ENCODE results near the gene PFKFB3. TPM values are rescaled to one million over a fixed set of nuclear protein-coding genes. Genes with fewer than 3 reads are reported as not detected.
A peak's percentile ranks its signal among the peaks of the same experiment; 100 is the strongest.

Gene PFKFB3
- total and polyA plus RNA-seq, 9 of the 15 experiments (the other 6 are each of a cell fraction or from before 2014, with no cell fraction given) = 0.46 to 21.6 (median 7.8) TPM

GRCh38 chr10:6275022-6275997, 72.6 kb downstream of the PFKFB3 start (continued):
- peak; percentile 89 for TF ChIP-seq JUND (IDR thresholded peaks at IDR 0.05; ENCODE audit: borderline replicate concordance, low read depth, low read length)
- peak; percentile 86 for TF ChIP-seq JUND (tag; IDR thresholded peaks at IDR 0.05; ENCODE audit: borderline replicate concordance, low read depth, low read length)
- peak in 1 of 2 experiments; percentile 47; a peak in 1 of 4 replicates for TF ChIP-seq ETV6 (IDR thresholded peaks at IDR 0.05; ENCODE audit: borderline replicate concordance in 1 of 2, low read depth in 2 of 2, low read length in 1 of 2)
- TF ChIP-seq ETV6 (CRISPR knock-in tag; IDR thresholded peaks at IDR 0.05; ENCODE audit: borderline replicate concordance) = no peak
- no peak for TF ChIP-seq NFXL1 (CRISPR knock-in tag; IDR thresholded peaks at IDR 0.05)
- TF ChIP-seq ESRRA (IDR thresholded peaks at IDR 0.05; ENCODE audit: borderline replicate concordance, low read depth) = no peak
- TF ChIP-seq PBX2 (CRISPR knock-in tag; IDR thresholded peaks at IDR 0.05; ENCODE audit: low read depth) = no peak
- no peak for TF ChIP-seq PBX2 (tag; conservative IDR thresholded peaks at IDR 0.05; ENCODE audit: low read depth)
- TF ChIP-seq ZMIZ1 (IDR thresholded peaks at IDR 0.05; ENCODE audit: low read depth in 2 of 2, low read length in 2 of 2) = no peak
- TF ChIP-seq ZNF253 (CRISPR knock-in tag; conservative IDR thresholded peaks at IDR 0.05) = no peak
- no peak for TF ChIP-seq MTA1 (IDR thresholded peaks at IDR 0.05; ENCODE audit: borderline replicate concordance)
- peak in 1 of 2 experiments; percentile 71; a peak in 2 of 4 replicates for TF ChIP-seq CSDE1 (IDR thresholded peaks at IDR 0.05)
- no peak for TF ChIP-seq SIRT6 (IDR thresholded peaks at IDR 0.05; ENCODE audit: low read depth, low read length)
- TF ChIP-seq CXXC5 (CRISPR knock-in tag; IDR thresholded peaks at IDR 0.05) = no peak
- no peak for TF ChIP-seq BDP1 (IDR thresholded peaks at IDR 0.05; ENCODE audit: insufficient read depth, insufficient read length)
- 0 out of 2 replicates have a peak, but pooled peaks have one; percentile 40 for TF ChIP-seq NFRKB (IDR thresholded peaks at IDR 0.05; ENCODE audit: low read depth)
- TF ChIP-seq MYC (IDR thresholded peaks at IDR 0.05; ENCODE audit: low read depth, low read length) = peak; percentile 40; the same call in 1 of the 2 replicates
- no peak for TF ChIP-seq MYC (CRISPR knock-in tag; IDR thresholded peaks at IDR 0.05; ENCODE audit: borderline replicate concordance, low read depth)
- peak; percentile 3 for TF ChIP-seq FOS (IDR thresholded peaks at IDR 0.05; ENCODE audit: extremely low read depth, insufficient read length)
- no peak for TF ChIP-seq PPARD (CRISPR knock-in tag; IDR thresholded peaks at IDR 0.05)
- TF ChIP-seq DIDO1 (tag; IDR thresholded peaks at IDR 0.05; ENCODE audit: low read depth) = no peak
- TF ChIP-seq ATF7 (IDR thresholded peaks at IDR 0.05) = peak; percentile 62; the same call in 1 of the 2 replicates
- TF ChIP-seq LARP7 (IDR thresholded peaks at IDR 0.05) = no peak
